ENCODE measurements around the gene CDK19. TPM values are rescaled to one million over a fixed set of nuclear protein-coding genes. Genes with fewer than 3 reads are reported as not detected.

CDK19 gene
- total and polyA plus RNA-seq, 2 of the 4 experiments (the other 2 are of a cell fraction): 6.0 to 6.8 TPM

GRCh38 chr6:110658631-110659211 is 156.5 kb downstream of the CDK19 start:
- no peak overlapping the region for H2BK5ac ChIP-seq (ENCODE audit: low read depth, low read length, poor library complexity, severe bottlenecking)
- CTCF ChIA-PET: no interaction called here

More at GRCh38 chr6:110658631-110659211, 156.5 kb downstream of the CDK19 start:
- H3K18ac ChIP-seq (ENCODE audit: low read depth, low read length): no peak overlapping the region
- ATAC-seq (ENCODE audit: low read depth): no peak
- no peak overlapping the region for H4K5ac ChIP-seq (ENCODE audit: low read depth, low read length)
- no peaks in the 10 kb centered on the region for H3K27me3 ChIP-seq (ENCODE audit: control insufficient read depth, insufficient read depth, low read length)
- no CpG with 5 or more reads among the region's 2 CpGs for WGBS, 2 experiments (ENCODE audit: extremely low coverage in 2 of 2, insufficient read length in 1 of 2)
- in situ Hi-C loops (cut with MboI; ENCODE audit: low sequenced_read_pairs): no loop called here
- H3K23ac ChIP-seq (ENCODE audit: low read depth, low read length): no peak overlapping the region
- intact Hi-C loops (cut with micrococcal nuclease): no loop called here
- no peak overlapping the region for H3K4me2 ChIP-seq (ENCODE audit: low read depth, low read length)
- no peak overlapping the region for H2AK9ac ChIP-seq (replicated peaks; ENCODE audit: low read depth, low read length, poor library complexity)
- POLR2A ChIA-PET (ENCODE audit: unreplicated experiment): no interaction called here
- H4K91ac ChIP-seq (ENCODE audit: insufficient read depth, low read depth, low read length): no peak overlapping the region
- 0 out of 2 replicates have a peak, but pooled peaks cover 4% of the 10 kb centered on the region for H3K9me1 ChIP-seq (ENCODE audit: insufficient read depth, low read length)
- H3K56ac ChIP-seq (ENCODE audit: extremely low read depth, insufficient read depth, low read length): no peak overlapping the region
- H2BK20ac ChIP-seq (ENCODE audit: low read depth, low read length): no peak overlapping the region
- H3K14ac ChIP-seq (replicated peaks; ENCODE audit: low read depth, low read length): no peak overlapping the region
- H3K4ac ChIP-seq (ENCODE audit: low read depth, low read length): no peak overlapping the region
- no peaks in the 10 kb centered on the region for H3K9me3 ChIP-seq (ENCODE audit: control insufficient read depth, insufficient read depth, low read length)
- peaks cover 3% of the 10 kb centered on the region; the same call in 1 of the 2 replicates for H3K4me1 ChIP-seq (ENCODE audit: control insufficient read depth, insufficient read depth, low read length)
- BruUV-seq (replicated peaks): no TSS peak
- H3K36me3 ChIP-seq (ENCODE audit: control insufficient read depth, insufficient read depth, low read length): no peaks in the 10 kb centered on the region
- peaks cover 0 to 4% of the 10 kb centered on the region in 2 experiments; a peak in 2 of 4 replicates for H3K79me1 ChIP-seq (ENCODE audit: low read depth in 1 of 2, low read length in 2 of 2)
- dilution Hi-C loops (cut with HindIII; ENCODE audit: low sequenced_read_pairs, unreplicated experiment): no loop called here
- H3K27ac ChIP-seq (ENCODE audit: insufficient read depth, low read length): no peak overlapping the region
- no peak overlapping the region for H2BK120ac ChIP-seq (ENCODE audit: low read depth, low read length)
- H4K20me1 ChIP-seq (ENCODE audit: insufficient read depth, low read length): no peaks in the 10 kb centered on the region
- no peak overlapping the region for H3K9ac ChIP-seq (ENCODE audit: low read depth, low read length)
- H2AK5ac ChIP-seq (ENCODE audit: low read depth, low read length): no peak overlapping the region
- TF ChIP-seq SMC3 (IDR thresholded peaks at IDR 0.05; ENCODE audit: low read depth, low read length) (no peak), RCOR1 (IDR thresholded peaks at IDR 0.05; ENCODE audit: insufficient replicate concordance, low read length) (no peak), CHD1 (IDR thresholded peaks at IDR 0.05; ENCODE audit: low read depth, low read length) (no peak), POLR2A (IDR thresholded peaks at IDR 0.05; ENCODE audit: low read depth, low read length) (no peak), MAZ (IDR thresholded peaks at IDR 0.05; ENCODE audit: borderline replicate concordance, low read depth, low read length) (no peak), RAD21 (IDR thresholded peaks at IDR 0.05; ENCODE audit: low read length) (no peak), RFX5 (IDR thresholded peaks at IDR 0.05; ENCODE audit: low read depth, low read length) (no peak), NFE2L2 (IDR thresholded peaks at IDR 0.05; ENCODE audit: low read depth, low read length) (no peak), BHLHE40 (IDR thresholded peaks at IDR 0.05; ENCODE audit: low read depth, low read length) (no peak), MAFK (IDR thresholded peaks at IDR 0.05; ENCODE audit: low read depth, low read length) (no peak), CEBPB (IDR thresholded peaks at IDR 0.05; ENCODE audit: low read depth, low read length) (no peak), FOS (IDR thresholded peaks at IDR 0.05; ENCODE audit: low read depth, low read length) (no peak), MXI1 (IDR thresholded peaks at IDR 0.05; ENCODE audit: borderline replicate concordance, low read depth, low read length) (no peak)
- TF ChIP-seq, protein P1, sequence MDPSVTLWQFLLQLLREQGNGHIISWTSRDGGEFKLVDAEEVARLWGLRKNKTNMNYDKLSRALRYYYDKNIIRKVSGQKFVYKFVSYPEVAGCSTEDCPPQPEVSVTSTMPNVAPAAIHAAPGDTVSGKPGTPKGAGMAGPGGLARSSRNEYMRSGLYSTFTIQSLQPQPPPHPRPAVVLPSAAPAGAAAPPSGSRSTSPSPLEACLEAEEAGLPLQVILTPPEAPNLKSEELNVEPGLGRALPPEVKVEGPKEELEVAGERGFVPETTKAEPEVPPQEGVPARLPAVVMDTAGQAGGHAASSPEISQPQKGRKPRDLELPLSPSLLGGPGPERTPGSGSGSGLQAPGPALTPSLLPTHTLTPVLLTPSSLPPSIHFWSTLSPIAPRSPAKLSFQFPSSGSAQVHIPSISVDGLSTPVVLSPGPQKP (IDR thresholded peaks at IDR 0.05; ENCODE audit: borderline replicate concordance, low read depth, low read length): no peak
- TF ChIP-seq, protein P2, sequence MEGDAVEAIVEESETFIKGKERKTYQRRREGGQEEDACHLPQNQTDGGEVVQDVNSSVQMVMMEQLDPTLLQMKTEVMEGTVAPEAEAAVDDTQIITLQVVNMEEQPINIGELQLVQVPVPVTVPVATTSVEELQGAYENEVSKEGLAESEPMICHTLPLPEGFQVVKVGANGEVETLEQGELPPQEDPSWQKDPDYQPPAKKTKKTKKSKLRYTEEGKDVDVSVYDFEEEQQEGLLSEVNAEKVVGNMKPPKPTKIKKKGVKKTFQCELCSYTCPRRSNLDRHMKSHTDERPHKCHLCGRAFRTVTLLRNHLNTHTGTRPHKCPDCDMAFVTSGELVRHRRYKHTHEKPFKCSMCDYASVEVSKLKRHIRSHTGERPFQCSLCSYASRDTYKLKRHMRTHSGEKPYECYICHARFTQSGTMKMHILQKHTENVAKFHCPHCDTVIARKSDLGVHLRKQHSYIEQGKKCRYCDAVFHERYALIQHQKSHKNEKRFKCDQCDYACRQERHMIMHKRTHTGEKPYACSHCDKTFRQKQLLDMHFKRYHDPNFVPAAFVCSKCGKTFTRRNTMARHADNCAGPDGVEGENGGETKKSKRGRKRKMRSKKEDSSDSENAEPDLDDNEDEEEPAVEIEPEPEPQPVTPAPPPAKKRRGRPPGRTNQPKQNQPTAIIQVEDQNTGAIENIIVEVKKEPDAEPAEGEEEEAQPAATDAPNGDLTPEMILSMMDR (conservative IDR thresholded peaks at IDR 0.05; ENCODE audit: low read depth, low read length): no peak
- TF ChIP-seq, protein P3, sequence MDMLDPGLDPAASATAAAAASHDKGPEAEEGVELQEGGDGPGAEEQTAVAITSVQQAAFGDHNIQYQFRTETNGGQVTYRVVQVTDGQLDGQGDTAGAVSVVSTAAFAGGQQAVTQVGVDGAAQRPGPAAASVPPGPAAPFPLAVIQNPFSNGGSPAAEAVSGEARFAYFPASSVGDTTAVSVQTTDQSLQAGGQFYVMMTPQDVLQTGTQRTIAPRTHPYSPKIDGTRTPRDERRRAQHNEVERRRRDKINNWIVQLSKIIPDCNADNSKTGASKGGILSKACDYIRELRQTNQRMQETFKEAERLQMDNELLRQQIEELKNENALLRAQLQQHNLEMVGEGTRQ (IDR thresholded peaks at IDR 0.05; ENCODE audit: low read depth, low read length): no peak
- no peak overlapping the region for H2AFZ ChIP-seq (replicated peaks; ENCODE audit: low read length, poor library complexity)
- no peak overlapping the region for H4K8ac ChIP-seq (ENCODE audit: low read depth in 2 of 2, low read length in 2 of 2)
- no peak overlapping the region for H2BK15ac ChIP-seq (ENCODE audit: low read depth, low read length)
- no peak for DNase-seq
- H3K4me3 ChIP-seq (ENCODE audit: insufficient read depth, low read depth, low read length): no peak overlapping the region

Measured in IMR-90 (cell line).